Ectodermal cell (in vitro differentiated cells): Measurements from ENCODE around the gene DOCK7.

Experiments used
- H3K27ac ChIP-seq: 2 replicates; pipeline ENCODE4 v1.7.0; 2013; ENCODE audit warnings: mild to moderate bottlenecking, low read depth, low read length; ENCODE audit not compliant: insufficient read depth, poor library complexity, severe bottlenecking
- H3K27me3 ChIP-seq: 2 replicates; pipeline ENCODE4 v1.7.0; 2013; ENCODE audit warnings: mild to moderate bottlenecking, low read length; ENCODE audit not compliant: insufficient read depth, control insufficient read depth, poor library complexity, severe bottlenecking
- H3K36me3 ChIP-seq: one replicate; pipeline ENCODE4 v1.7.0; 2013; ENCODE audit warnings: low read length; ENCODE audit not compliant: control insufficient read depth, insufficient read depth
- H3K4me1 ChIP-seq: one replicate; pipeline ENCODE4 v1.7.0; 2013; ENCODE audit warnings: low read length; ENCODE audit not compliant: control insufficient read depth, insufficient read depth
- H3K4me3 ChIP-seq: 2 replicates; pipeline ENCODE4 v1.7.0; 2013; ENCODE audit warnings: low read depth, low read length, control low read depth; ENCODE audit not compliant: insufficient read depth
- H3K9me3 ChIP-seq: 2 replicates; pipeline ENCODE4 v1.7.0; 2013; ENCODE audit warnings: mild to moderate bottlenecking, low read length, moderate library complexity; ENCODE audit not compliant: control insufficient read depth
- WGBS, 2 experiments: methylation state at CpG; one replicate each; pipeline ENCODE4 v1.1.7; 2013; ENCODE audit warnings: missing lambda C conversion rate in 2 of 2; 5-methylcytosine and 5-hydroxymethylcytosine counted together

Gene DOCK7

GRCh38 chr1:62467092-62467491 is 221.1 kb downstream of the DOCK7 start:
- H3K27ac ChIP-seq, result no peak overlapping the region
- H3K36me3 ChIP-seq, result peaks cover 17% of the 10 kb centered on the region
- no peaks in the 10 kb centered on the region for H3K27me3 ChIP-seq

GRCh38 chr1:62462370-62462769 is 225.8 kb downstream of the DOCK7 start:
- Histone ChIP-seq H3K4me1 (no peaks in the 10 kb centered on the region), H3K9me3 (no peaks in the 10 kb centered on the region), H3K27me3 (no peaks in the 10 kb centered on the region), H3K4me3 (no peak overlapping the region), H3K27ac (no peak overlapping the region), H3K36me3 (peaks cover 3% of the 10 kb centered on the region)
- WGBS, 2 experiments, result 100% methylated on average over 2 to 3 of the region's 3 CpGs

More at GRCh38 chr1:62467092-62467491, 221.1 kb downstream of the DOCK7 start:
- no peaks in the 10 kb centered on the region for H3K9me3 ChIP-seq
- H3K4me1 ChIP-seq, result no peaks in the 10 kb centered on the region
- H3K4me3 ChIP-seq, result no peak overlapping the region

- peaks cover 11% of the 10 kb centered on the region for H3K36me3 ChIP-seq
- WGBS, 2 experiments, result 84 to 92% methylated on average over 7 of the region's 7 CpGs
- no peak overlapping the region for H3K4me3 ChIP-seq
- no peaks in the 10 kb centered on the region for H3K4me1 ChIP-seq
- no peaks in the 10 kb centered on the region for H3K9me3 ChIP-seq
- H3K27me3 ChIP-seq, result no peaks in the 10 kb centered on the region
- no peak overlapping the region for H3K27ac ChIP-seq
These were observed 230.2 kb downstream of the DOCK7 start for GRCh38 chr1:62457955-62458354.

- no peaks in the 10 kb centered on the region for H3K4me1 ChIP-seq
- no peaks in the 10 kb centered on the region for H3K9me3 ChIP-seq
- 86 to 95% methylated on average over 1 of the region's 1 CpG for WGBS, 2 experiments
- no peak overlapping the region for H3K27ac ChIP-seq
- no peaks in the 10 kb centered on the region for H3K27me3 ChIP-seq
- H3K36me3 ChIP-seq, result peaks cover 43% of the 10 kb centered on the region
- H3K4me3 ChIP-seq, result no peak overlapping the region
These were observed 235.2 kb downstream of the DOCK7 start for GRCh38 chr1:62452951-62453350.

GRCh38 chr1:62450301-62450700 is 237.9 kb downstream of the DOCK7 start:
- peaks cover 65% of the 10 kb centered on the region for H3K36me3 ChIP-seq
- no peaks in the 10 kb centered on the region for H3K27me3 ChIP-seq
- 91 to 98% methylated on average over 2 of the region's 2 CpGs for WGBS, 2 experiments
- H3K9me3 ChIP-seq, result no peaks in the 10 kb centered on the region
- no peak overlapping the region for H3K27ac ChIP-seq
- no peak overlapping the region for H3K4me3 ChIP-seq
- H3K4me1 ChIP-seq, result no peaks in the 10 kb centered on the region

GRCh38 chr1:62448221-62448933 is 239.8 kb downstream of the DOCK7 start:
- no peaks in the 10 kb centered on the region for H3K9me3 ChIP-seq
- no peaks in the 10 kb centered on the region for H3K4me1 ChIP-seq
- peaks cover 63% of the 10 kb centered on the region for H3K36me3 ChIP-seq
- H3K4me3 ChIP-seq, result no peak overlapping the region
- 96 to 97% methylated on average over 3 of the region's 3 CpGs for WGBS, 2 experiments
- H3K27me3 ChIP-seq, result no peaks in the 10 kb centered on the region
- H3K27ac ChIP-seq, result no peak overlapping the region

- WGBS, 2 experiments, result 96 to 100% methylated on average over 1 of the region's 1 CpG
These were observed 243.5 kb downstream of the DOCK7 start for GRCh38 chr1:62444701-62445100.

GRCh38 chr1:62439652-62440371 is 248.4 kb downstream of the DOCK7 start:
- Histone ChIP-seq H3K36me3 (peaks cover 11% of the 10 kb centered on the region), H3K27me3 (no peaks in the 10 kb centered on the region), H3K4me1 (no peaks in the 10 kb centered on the region), H3K4me3 (no peak overlapping the region), H3K9me3 (no peaks in the 10 kb centered on the region), H3K27ac (no peak overlapping the region)
- 93 to 97% methylated on average over 4 of the region's 4 CpGs for WGBS, 2 experiments

More at GRCh38 chr1:62444701-62445100, 243.5 kb downstream of the DOCK7 start:
- Histone ChIP-seq H3K4me3 (no peak overlapping the region), H3K4me1 (no peaks in the 10 kb centered on the region), H3K27me3 (no peaks in the 10 kb centered on the region), H3K9me3 (no peaks in the 10 kb centered on the region), H3K36me3 (peaks cover 51% of the 10 kb centered on the region), H3K27ac (no peak overlapping the region)

GRCh38 chr1:62438163-62438562 is 250.0 kb downstream of the DOCK7 start:
- peak overlapping the region; percentile 94 for H3K4me3 ChIP-seq
- no peak overlapping the region for H3K27ac ChIP-seq
- H3K27me3 ChIP-seq, result no peaks in the 10 kb centered on the region
- no peaks in the 10 kb centered on the region for H3K9me3 ChIP-seq
- H3K4me1 ChIP-seq, result no peaks in the 10 kb centered on the region
- 2 to 3% methylated on average over 7 of the region's 7 CpGs for WGBS, 2 experiments
- peaks cover 6% of the 10 kb centered on the region for H3K36me3 ChIP-seq

GRCh38 chr1:62437273-62437940 is 250.8 kb downstream of the DOCK7 start:
- Histone ChIP-seq H3K4me3 (peak overlapping the region; percentile 94), H3K27ac (peak overlapping the region; percentile 100), H3K27me3 (no peaks in the 10 kb centered on the region), H3K4me1 (no peaks in the 10 kb centered on the region), H3K36me3 (no peaks in the 10 kb centered on the region), H3K9me3 (no peaks in the 10 kb centered on the region)
- 0% methylated on average over 68 of the region's 68 CpGs for WGBS, 2 experiments
